ENCODE measurements around the gene MSH3.

Gene MSH3

GRCh38 chr5:80740999-80741398 lies 86.5 kb downstream of the MSH3 start (continued):
- no peak for TF ChIP-seq TSHZ1 (tag by site-specific recombination; IDR thresholded peaks at IDR 0.05; ENCODE audit: borderline replicate concordance)
- TF ChIP-seq ZBTB8A (tag by site-specific recombination; IDR thresholded peaks at IDR 0.05): no peak
- no peak for TF ChIP-seq BCL11A (tag by site-specific recombination; IDR thresholded peaks at IDR 0.05; ENCODE audit: low read depth)
- TF ChIP-seq KLF1 (tag by site-specific recombination; IDR thresholded peaks at IDR 0.05): no peak
- TF ChIP-seq RBAK (tag by site-specific recombination; IDR thresholded peaks at IDR 0.05): no peak
- TF ChIP-seq KLF8 (tag by site-specific recombination; IDR thresholded peaks at IDR 0.05): no peak
- TF ChIP-seq, protein P1, sequence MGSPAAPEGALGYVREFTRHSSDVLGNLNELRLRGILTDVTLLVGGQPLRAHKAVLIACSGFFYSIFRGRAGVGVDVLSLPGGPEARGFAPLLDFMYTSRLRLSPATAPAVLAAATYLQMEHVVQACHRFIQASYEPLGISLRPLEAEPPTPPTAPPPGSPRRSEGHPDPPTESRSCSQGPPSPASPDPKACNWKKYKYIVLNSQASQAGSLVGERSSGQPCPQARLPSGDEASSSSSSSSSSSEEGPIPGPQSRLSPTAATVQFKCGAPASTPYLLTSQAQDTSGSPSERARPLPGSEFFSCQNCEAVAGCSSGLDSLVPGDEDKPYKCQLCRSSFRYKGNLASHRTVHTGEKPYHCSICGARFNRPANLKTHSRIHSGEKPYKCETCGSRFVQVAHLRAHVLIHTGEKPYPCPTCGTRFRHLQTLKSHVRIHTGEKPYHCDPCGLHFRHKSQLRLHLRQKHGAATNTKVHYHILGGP (tag by site-specific recombination; IDR thresholded peaks at IDR 0.05): no peak
- no peak for TF ChIP-seq GLIS1 (tag by site-specific recombination; IDR thresholded peaks at IDR 0.05)
- no peak for TF ChIP-seq ATF2 (tag by site-specific recombination; IDR thresholded peaks at IDR 0.05; ENCODE audit: low read depth)

GRCh38 chr5:80744149-80744548 lies 89.7 kb downstream of the MSH3 start:
- H3K36me3 ChIP-seq (ENCODE audit: control insufficient read depth in 2 of 2, insufficient read depth in 1 of 2, low read length in 2 of 2): peaks cover 9 to 44% of the 10 kb centered on the region in 2 experiments
- no peaks in the 10 kb centered on the region for H3K9me3 ChIP-seq (ENCODE audit: control insufficient read depth, insufficient read depth, low read depth, low read length)
- POLR2A ChIA-PET: no interaction called here
- no peak overlapping the region for H3K4me3 ChIP-seq (ENCODE audit: low read depth, low read length)
- no peak overlapping the region for H3K27ac ChIP-seq (ENCODE audit: extremely low read depth, low read depth, low read length)
- peaks cover 7% of the 10 kb centered on the region for H3K4me1 ChIP-seq (ENCODE audit: control insufficient read depth, insufficient read depth, low read length)
- CTCF ChIA-PET: no interaction called here
- TF ChIP-seq, protein P2, sequence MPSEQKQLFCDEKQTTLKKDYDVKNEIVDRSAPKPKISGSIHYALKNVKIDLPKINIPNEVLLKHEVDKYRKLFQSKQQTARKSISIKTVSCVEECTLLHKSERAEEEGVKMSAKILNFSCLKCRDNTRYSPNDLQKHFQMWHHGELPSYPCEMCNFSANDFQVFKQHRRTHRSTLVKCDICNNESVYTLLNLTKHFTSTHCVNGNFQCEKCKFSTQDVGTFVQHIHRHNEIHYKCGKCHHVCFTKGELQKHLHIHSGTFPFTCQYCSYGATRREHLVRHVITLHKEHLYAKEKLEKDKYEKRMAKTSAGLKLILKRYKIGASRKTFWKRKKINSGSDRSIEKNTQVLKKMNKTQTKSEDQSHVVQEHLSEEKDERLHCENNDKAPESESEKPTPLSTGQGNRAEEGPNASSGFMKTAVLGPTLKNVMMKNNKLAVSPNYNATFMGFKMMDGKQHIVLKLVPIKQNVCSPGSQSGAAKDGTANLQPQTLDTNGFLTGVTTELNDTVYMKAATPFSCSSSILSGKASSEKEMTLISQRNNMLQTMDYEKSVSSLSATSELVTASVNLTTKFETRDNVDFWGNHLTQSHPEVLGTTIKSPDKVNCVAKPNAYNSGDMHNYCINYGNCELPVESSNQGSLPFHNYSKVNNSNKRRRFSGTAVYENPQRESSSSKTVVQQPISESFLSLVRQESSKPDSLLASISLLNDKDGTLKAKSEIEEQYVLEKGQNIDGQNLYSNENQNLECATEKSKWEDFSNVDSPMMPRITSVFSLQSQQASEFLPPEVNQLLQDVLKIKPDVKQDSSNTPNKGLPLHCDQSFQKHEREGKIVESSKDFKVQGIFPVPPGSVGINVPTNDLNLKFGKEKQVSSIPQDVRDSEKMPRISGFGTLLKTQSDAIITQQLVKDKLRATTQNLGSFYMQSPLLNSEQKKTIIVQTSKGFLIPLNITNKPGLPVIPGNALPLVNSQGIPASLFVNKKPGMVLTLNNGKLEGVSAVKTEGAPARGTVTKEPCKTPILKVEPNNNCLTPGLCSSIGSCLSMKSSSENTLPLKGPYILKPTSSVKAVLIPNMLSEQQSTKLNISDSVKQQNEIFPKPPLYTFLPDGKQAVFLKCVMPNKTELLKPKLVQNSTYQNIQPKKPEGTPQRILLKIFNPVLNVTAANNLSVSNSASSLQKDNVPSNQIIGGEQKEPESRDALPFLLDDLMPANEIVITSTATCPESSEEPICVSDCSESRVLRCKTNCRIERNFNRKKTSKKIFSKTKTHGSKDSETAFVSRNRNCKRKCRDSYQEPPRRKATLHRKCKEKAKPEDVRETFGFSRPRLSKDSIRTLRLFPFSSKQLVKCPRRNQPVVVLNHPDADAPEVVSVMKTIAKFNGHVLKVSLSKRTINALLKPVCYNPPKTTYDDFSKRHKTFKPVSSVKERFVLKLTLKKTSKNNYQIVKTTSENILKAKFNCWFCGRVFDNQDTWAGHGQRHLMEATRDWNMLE (tag by site-specific recombination; conservative IDR thresholded peaks at IDR 0.05; ENCODE audit: low read depth): no peak
- TF ChIP-seq ZNF701 (tag by site-specific recombination; IDR thresholded peaks at IDR 0.05) (no peak), ZNF600 (tag by site-specific recombination; IDR thresholded peaks at IDR 0.05) (no peak), ZNF324 (tag by site-specific recombination; IDR thresholded peaks at IDR 0.05) (no peak), ZNF341 (tag by site-specific recombination; IDR thresholded peaks at IDR 0.05; ENCODE audit: low read depth) (no peak), HOXC10 (CRISPR knock-in tag; IDR thresholded peaks at IDR 0.05) (no peak), ZNF585B (tag by site-specific recombination; IDR thresholded peaks at IDR 0.05) (no peak), SCRT1 (tag by site-specific recombination; IDR thresholded peaks at IDR 0.05; ENCODE audit: borderline replicate concordance) (no peak), ZNF777 (tag by site-specific recombination; IDR thresholded peaks at IDR 0.05; ENCODE audit: borderline replicate concordance) (no peak), ZBTB26 (tag by site-specific recombination; optimal IDR thresholded peaks at IDR 0.05) (no peak), ZFP37 (tag by site-specific recombination; IDR thresholded peaks at IDR 0.05) (no peak), ZSCAN18 (tag by site-specific recombination; IDR thresholded peaks at IDR 0.05) (no peak), ZNF354C (tag by site-specific recombination; IDR thresholded peaks at IDR 0.05; ENCODE audit: borderline replicate concordance, low read depth) (no peak), ZNF549 (tag by site-specific recombination; IDR thresholded peaks at IDR 0.05) (no peak), ZNF416 (tag by site-specific recombination; IDR thresholded peaks at IDR 0.05) (no peak)

Measured in HEK293 (cell line).